HG03575 (cell line): Measurements from ENCODE around the gene APBB2.

Experiments used
- ATAC-seq: cut with Tn5 transposase; IDR thresholded peaks from one replicate; pipeline ENCODE4 v1.9.1; 2021; ENCODE audit not compliant: unreplicated experiment, insufficient number of reproducible peaks, low FRiP score; ENCODE audit errors: extremely low read depth

The APBB2 gene

GRCh38 chr4:40971338-40971737 is 243.0 kb downstream of the APBB2 start:
- ATAC-seq: no peak

- ATAC-seq: no peak
These were observed 244.8 kb downstream of the APBB2 start for GRCh38 chr4:40969501-40969900.

- ATAC-seq: no peak
These were observed 246.8 kb downstream of the APBB2 start for GRCh38 chr4:40967550-40967949.

GRCh38 chr4:40966091-40966490 is 248.3 kb downstream of the APBB2 start:
- no peak for ATAC-seq

GRCh38 chr4:40963897-40964478 is 250.4 kb downstream of the APBB2 start:
- no peak for ATAC-seq

GRCh38 chr4:40962551-40963180 is 251.7 kb downstream of the APBB2 start:
- no peak for ATAC-seq

GRCh38 chr4:40960941-40961340 is 253.4 kb downstream of the APBB2 start:
- ATAC-seq: no peak

- no peak for ATAC-seq
These were observed 257.1 kb downstream of the APBB2 start for GRCh38 chr4:40957281-40957680.

GRCh38 chr4:40956721-40957255 is 257.6 kb downstream of the APBB2 start:
- ATAC-seq: no peak

GRCh38 chr4:40954088-40954668 is 260.2 kb downstream of the APBB2 start:
- no peak for ATAC-seq

- ATAC-seq: no peak
These were observed 260.9 kb downstream of the APBB2 start for GRCh38 chr4:40953283-40954087.

GRCh38 chr4:40952672-40953071 is 261.7 kb downstream of the APBB2 start:
- no peak for ATAC-seq

GRCh38 chr4:40952217-40952616 is 262.1 kb downstream of the APBB2 start:
- no peak for ATAC-seq

GRCh38 chr4:40951026-40951425 is 263.3 kb downstream of the APBB2 start:
- ATAC-seq: no peak

GRCh38 chr4:40949358-40950100 is 264.8 kb downstream of the APBB2 start:
- ATAC-seq: no peak

GRCh38 chr4:40948014-40948413 is 266.3 kb downstream of the APBB2 start:
- ATAC-seq: no peak

- ATAC-seq: no peak
These were observed 267.7 kb downstream of the APBB2 start for GRCh38 chr4:40946652-40947051.

GRCh38 chr4:40940756-40941155 is 273.6 kb downstream of the APBB2 start:
- no peak for ATAC-seq

GRCh38 chr4:40940317-40940741 is 274.0 kb downstream of the APBB2 start:
- no peak for ATAC-seq
